NCI-H187 (cell line): Measurements from ENCODE around the gene PHKG2.

Experiments
- DNase-seq, 2 experiments: peaks; one replicate each; lab custom pipeline; 2025; lab: John Stamatoyannopoulos, UW

The PHKG2 gene

GRCh38 chr16:30728899-30729672 lies 19.1 kb upstream of the PHKG2 start:
- DNase-seq, result no peak

- DNase-seq, result no peak
Measured at GRCh38 chr16:30731411-30731810, 16.8 kb upstream of the PHKG2 start.

GRCh38 chr16:30736995-30737793 lies 11.0 kb upstream of the PHKG2 start:
- no peak for DNase-seq

- no peak for DNase-seq
Measured at GRCh38 chr16:30737794-30738648, 10.2 kb upstream of the PHKG2 start.

- no peak for DNase-seq
Measured at GRCh38 chr16:30738984-30739951, 9.0 kb upstream of the PHKG2 start.

GRCh38 chr16:30740364-30741251 lies 7.6 kb upstream of the PHKG2 start:
- DNase-seq, result no peak

GRCh38 chr16:30741461-30741914 lies 6.7 kb upstream of the PHKG2 start:
- DNase-seq, result no peak

- no peak for DNase-seq
Measured at GRCh38 chr16:30743716-30744115, 4.5 kb upstream of the PHKG2 start.

GRCh38 chr16:30744183-30744582 lies 4.0 kb upstream of the PHKG2 start:
- DNase-seq, result no peak

GRCh38 chr16:30745082-30745481 lies 3.1 kb upstream of the PHKG2 start:
- DNase-seq, result no peak

GRCh38 chr16:30746638-30747175 lies 1.5 kb upstream of the PHKG2 start:
- DNase-seq, result no peak

- DNase-seq, result no peak
Measured at GRCh38 chr16:30747331-30747730, 894 bp upstream of the PHKG2 start.

GRCh38 chr16:30748634-30749445 lies 615 bp downstream of the PHKG2 start:
- DNase-seq, result no peak

- no peak for DNase-seq
Measured at GRCh38 chr16:30750201-30750600, 2.0 kb downstream of the PHKG2 start.

- no peak for DNase-seq
Measured at GRCh38 chr16:30750876-30751465, 2.7 kb downstream of the PHKG2 start.

- no peak for DNase-seq
Measured at GRCh38 chr16:30753596-30753995, 5.4 kb downstream of the PHKG2 start.

- DNase-seq, result no peak
Measured at GRCh38 chr16:30755955-30756780, 7.9 kb downstream of the PHKG2 start.

GRCh38 chr16:30756781-30757100 lies 8.5 kb downstream of the PHKG2 start:
- DNase-seq, result no peak
